Measurements from ENCODE around the gene LVRN.

- TF ChIP-seq CTCF (IDR thresholded peaks at IDR 0.05; ENCODE audit: low read depth, low read length) (no peak), EZH2phosphoT487 (IDR thresholded peaks at IDR 0.05; ENCODE audit: low read depth) (no peak)
These were observed 51.0 kb downstream of the LVRN start for GRCh38 chr5:116013207-116013785.
